SKM-1 (cell line): ENCODE measurements around the gene TSR3.
"Not testable (repeated sequence)": the region's sequence is repeated elsewhere in the genome, so short reads cannot be mapped to it uniquely, and the experiment has no call there.

Experiments used
- DNase-seq: peaks from one replicate; lab custom pipeline; 2025; ENCODE audit not compliant: unreplicated experiment; lab: John Stamatoyannopoulos, UW

Gene TSR3

DNA sequence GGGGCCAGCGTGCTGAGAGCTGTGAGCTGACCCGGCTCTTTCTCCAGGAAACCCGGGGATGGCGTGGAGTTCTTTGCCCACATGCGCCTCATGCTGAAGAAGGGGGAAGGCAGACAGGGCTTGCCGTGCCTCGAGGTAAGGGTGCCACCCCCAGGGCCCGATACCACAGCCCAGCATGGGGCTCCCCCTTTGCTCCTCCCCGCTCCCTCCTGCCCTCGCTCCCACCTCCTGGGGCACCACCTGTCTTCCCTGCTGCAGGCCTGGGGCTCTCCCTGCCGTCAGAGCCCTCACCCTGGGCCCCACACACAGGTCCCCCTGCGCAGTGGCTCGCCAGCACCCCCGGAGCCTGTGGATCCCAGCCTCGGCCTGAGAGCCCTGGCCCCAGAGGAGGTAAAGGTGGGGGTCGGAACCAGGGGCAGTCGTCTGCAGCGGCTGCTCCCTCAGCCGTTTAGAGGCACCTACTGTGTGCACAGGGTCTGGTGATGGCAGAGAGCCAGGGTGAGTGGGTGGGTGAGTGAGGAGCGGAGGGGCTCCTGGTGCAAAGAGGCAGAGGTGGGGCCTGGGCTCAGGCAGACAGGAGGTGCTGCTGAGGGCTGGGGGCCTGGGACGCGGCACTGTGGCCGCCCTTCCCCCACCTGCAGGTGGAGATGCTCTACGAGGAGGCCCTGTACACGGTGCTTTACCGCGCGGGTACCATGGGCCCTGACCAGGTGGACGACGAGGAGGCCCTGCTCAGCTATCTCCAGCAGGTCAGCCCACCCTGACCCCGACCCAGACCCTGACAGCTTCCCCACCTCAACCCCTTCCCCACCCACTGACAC lies 12.6 kb downstream of the TSR3 start:
- no peak for DNase-seq

DNA sequence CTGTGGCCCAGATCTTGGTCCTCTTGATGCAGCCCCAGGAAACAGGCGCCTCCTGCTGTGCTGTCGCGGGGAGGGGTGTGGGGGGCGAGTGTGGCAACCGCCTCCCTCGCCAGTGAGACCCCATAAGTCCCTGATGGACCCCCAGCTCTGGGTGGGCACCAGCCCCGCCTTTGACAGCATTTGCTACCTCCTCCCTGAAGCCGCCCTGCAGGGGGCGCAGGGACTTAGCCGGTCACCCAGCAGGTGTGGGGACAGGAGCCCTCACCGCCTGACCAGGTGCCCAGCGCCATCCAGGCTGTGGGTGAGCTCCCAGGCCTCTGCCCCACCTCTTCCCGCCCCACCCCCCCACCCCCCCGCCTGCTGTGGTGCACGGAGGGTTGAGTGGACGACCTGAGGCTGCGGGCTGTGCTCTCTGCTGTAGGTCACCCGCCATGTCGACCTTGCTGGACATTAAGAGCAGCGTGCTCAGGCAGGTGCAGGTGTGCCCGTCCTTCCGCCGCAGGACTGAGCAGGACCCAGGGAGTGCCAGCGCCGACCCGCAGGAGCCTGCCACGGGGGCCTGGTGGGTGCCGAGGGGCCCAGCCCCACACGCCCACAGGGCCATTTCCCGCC lies 13.5 kb downstream of the TSR3 start:
- DNase-seq: no peak

DNA sequence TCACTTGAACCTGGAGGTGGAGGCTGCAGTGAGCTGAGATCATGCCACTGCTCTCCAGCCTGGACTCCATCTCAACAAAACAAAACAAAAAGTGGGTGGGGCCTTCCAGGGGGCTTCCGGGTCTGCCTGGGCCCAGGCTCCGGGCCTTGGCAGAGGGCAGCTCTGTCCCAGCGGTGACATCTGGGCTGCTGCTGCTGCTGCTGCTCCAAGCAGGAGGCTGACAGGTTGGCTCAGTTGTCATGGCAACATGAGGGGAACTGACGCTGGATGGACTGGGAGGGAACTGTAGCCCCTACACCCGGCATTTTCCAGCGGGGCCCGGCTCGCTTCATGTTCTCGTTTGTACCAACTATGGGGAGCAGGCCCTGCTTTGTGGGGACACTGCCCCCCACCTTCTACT lies 14.2 kb downstream of the TSR3 start:
- DNase-seq: no peak

DNA sequence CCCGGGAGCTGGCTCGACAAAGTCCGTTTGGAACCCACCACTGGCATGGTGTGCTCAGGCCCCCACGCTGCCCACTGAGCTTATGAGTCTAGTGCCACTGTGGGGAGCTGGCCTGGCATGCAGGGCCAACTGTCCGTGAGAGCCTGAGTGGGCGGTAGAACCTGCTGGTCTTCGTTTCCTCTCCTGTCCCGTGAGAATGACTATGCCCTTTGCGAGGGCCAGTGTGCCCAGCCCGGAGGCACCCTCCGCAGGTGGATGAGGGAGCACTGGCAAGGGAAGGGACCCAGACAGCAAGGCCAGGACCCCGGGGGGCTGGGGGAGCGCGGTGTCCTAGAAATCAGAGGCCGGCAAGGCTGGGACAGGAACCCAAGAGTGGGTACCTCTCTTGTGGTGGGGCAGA lies 15.1 kb downstream of the TSR3 start:
- no peak for DNase-seq

DNA sequence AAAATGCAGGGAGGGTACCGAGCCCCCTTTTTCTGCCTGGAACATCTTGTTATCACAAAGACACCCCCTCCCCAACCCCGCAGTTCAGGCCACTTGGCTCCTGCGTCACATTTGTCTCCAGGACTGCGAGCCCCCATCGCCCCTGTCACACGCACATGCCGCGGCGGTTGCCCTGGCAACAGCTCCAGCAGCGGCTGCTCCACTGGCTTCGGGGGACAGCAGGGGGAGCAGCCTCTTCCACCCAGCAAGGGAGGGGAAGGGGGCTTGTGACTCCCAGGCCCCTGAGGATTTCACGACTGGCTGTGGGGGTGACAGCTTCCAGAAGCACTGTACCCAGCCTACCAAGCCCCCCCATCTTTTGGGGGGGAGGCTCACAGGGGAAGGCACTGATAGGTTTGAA lies 15.7 kb downstream of the TSR3 start:
- DNase-seq: no peak

DNA sequence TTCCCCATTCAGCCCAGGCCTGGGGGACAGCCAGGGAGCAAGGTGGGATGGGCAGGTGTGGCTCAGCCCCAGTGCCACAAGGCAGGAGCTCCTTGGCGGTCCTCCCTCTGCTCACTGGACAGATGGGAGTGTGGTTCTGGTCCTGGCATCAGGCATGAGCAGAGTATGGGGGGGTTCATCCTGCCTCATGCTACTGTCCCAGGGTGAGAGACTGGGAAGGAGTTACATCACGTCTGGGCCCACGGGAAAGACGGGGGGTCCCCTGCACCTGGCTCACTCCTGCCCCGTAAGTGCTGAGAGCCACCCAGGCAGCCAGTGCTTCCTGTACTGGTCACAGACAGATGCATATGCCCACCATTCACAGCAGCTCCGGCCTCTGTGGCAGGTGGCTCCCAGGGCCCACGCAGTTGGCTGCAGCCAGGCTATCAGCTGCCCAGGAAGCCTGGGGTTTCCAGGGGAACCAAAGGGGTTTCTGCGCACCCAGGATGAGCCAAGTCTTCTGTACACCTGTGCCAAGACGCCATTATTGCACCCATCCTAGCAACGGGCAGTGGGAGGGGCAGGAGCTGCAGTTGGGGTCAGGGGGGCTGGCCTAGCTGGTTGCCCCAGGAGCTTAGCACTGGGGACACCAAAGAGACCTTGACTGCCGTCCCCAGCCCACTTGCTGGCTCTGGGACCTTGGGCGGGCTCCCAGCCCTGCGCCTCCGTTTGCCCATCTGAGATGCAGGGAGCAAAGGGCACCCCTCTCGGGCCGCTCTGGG lies 16.3 kb downstream of the TSR3 start:
- no peak for DNase-seq

DNA sequence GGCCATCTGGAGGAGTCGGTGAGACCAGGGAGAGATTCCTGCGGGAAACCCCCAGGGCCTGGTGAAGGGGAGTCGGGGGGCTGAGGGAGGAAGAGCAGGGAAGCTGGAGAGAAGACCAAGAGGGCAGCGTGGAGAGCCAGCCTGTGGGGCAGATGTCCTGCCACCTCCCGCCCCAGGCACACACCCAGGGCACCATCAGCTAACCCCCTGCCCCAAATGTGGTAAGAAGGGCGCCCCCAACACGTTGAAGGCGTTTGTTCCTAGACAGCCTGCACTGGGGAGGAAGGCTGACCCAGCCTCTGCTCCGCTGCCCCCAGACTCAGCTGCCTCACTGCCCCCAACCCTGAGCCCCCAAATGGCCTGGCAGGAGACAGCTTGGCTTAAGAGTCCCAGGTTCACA lies 16.9 kb downstream of the TSR3 start:
- DNase-seq: no peak

DNA sequence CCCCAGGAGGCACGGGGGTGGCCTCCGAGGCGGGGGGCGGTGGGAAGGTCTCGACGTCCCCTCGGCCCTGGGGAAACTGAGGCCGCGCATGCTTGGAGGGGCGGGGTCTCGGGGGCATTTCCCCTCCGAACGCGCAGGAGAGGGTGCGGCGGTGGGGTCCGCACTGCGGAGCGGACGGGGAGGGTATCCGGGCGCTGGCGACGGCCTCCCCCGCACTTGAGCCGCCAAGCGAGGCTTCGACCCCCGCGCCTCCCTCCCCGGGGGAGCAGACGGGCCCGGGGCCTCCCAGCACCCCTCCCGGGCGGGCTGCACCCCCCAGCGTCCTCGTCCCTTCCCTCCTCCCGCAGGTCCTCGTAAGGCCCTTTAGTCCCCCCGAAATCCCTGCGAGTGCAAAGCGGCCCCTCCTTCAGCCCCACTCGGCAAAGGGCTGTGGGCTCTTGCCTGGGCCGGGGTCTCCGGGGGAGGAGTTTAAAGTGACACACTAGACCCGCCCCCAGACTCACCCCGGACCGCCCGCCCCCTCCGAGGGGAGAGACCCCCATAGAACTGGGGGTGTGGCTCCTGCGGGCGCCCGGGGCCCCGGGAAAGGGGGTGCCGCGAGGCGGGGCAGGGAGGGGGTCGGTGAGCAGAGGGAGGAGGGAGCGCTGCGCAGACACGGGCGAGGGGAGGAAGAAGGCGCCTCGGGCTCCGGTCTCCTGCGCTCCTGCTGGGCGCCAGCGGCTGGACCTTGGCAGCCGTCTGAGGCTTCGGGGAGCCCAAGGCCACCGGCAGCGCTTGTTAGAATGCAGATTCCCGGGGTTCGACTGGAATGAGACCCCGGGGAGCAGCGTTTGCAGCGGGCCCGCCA lies 17.6 kb downstream of the TSR3 start:
- no peak for DNase-seq

DNA sequence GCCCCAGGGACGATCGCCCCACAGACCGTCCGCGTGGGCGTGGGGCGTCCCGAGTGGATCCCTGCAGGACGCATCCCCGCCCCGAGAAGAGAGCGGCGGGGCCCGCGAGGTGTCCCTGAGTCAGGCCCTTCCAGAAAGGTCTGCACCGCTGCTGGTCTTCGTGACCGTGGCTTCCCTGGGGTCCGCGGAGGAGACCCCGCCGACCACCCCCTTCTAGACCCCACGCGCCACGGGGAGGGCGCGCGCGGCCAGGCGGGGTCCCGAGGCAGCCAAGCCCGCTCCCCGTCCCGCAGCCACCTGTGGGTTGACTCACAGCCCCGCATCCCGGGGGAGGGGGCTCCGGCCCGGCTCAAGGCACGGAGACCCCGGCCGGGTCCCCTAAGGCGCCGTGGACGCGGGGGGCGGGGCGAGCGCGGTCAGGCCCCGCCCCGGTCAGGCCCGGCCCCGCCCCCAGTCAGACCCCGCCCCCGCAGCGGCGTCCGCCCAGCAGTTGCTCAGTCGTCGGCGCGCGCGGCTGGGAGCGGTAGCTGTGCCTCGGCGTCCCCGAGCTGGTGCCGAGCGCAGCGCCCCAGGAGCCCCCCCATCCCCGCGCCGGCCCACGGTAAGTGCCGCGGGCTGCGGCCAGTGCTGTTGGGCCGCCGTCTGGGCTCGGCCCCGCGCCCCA lies 18.4 kb downstream of the TSR3 start, which contains the start of gene BAIAP3:
BAIAP3 (plus strand) TSS at position 497 of the 664 bp plus-strand sequence. CDS start 4,905 bp downstream, outside the sequence.
- no peak for DNase-seq

DNA sequence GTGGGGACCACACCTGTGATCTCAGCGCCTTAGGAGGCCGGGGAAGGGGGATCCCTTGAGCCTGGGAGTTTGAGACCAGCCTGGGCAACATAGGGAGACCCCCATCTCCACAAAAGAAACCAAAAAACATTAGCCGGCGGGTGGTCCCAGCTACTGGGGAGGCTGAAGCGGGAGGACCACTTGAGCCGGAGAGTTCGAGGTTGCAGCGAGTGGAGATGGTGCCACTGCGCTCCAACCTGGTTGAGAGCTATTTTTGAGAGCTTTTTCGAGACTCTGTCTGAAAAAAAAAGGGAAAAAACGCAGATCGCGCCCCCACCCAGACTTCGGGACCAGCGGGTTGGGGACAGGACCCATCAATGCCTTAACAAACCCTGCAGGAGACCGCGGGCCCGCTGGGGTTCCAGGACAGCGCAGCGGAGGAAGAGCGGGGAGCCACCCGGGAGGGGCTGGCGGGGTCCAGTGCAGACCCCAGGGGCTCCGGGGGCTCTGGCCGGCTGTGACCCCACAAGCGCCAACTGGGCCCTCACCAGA lies 19.0 kb downstream of the TSR3 start:
- no peak for DNase-seq

DNA sequence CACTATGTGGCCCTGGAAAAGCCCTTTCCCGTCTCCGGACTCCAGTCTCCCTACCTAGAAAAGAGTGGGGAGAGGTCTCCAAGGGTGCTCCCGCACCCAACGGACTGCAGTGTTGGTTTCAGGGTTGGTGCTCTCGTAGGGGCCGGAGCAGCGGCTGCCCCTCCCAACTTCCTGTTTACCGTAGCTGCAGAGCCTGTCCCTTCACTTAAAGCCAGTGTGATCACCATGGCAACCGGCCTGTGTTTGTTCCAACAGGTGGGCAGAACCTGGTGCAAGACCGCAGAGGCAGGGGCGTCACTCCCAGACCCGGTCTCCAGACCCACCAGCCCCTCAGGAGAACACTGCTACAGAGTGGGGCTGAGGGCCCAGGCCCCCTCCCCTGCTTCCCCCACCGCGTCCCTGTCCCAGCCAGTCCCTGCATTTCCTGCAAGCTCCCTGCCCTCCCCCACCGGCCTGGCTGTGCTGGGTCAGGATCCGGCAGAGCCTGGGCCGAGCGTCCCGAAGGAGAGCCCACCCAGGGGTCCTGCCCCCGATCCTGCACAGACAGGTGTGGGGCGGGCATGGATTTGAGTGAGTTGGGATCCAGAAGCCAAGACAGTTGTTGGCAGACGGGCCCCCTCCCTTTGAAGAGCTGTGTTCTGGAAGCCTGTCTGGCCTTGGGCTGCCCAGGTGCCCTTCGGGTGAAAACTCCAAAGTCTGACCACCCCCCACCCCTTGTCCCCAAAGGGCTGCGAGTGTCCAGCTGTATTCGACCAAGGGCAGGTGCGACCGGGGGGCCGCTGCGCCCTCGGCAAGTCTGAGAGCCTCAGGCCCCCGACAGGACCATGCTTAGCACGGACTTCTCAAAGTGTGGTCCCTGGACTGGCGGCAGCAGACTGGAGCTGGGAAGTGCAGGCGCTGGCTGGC lies 19.7 kb downstream of the TSR3 start:
- no peak for DNase-seq

DNA sequence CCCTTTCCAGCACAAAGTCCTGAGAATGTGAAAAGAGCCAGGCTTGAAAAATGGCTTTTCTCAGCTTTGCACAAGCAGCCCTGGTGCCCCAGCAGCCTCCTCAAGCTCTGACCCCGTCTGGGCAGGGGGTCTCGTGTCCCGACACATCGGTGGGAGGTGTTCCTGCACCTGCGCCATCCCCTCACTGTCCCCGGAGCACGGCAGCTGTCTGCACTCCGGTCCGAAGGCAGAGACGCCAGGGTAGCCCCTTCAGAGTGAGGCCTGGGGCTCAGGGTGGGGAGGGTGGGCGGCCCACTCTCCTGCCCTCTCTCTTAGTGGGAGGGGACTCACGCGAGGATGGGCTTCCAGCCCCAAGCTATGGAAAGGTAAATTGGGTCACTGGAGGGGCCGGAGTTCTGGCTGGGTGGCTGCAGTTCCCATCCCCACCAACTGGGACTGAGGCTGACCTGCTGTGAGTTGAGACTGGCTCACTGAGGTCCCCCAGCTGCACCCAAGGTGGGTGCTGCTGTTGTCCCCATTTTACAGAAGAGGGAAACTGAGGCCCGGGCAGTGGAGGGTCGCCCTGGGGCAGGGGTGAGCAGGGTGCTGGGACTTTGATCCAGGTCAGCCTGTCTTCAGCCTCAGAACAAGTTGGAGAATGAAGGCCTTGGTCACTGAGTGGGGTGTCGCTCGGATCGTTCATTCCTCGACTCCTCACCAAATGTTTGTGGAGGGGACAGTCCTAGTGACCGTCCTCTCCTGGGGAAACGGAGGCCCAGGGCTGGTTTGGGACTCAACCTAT lies 20.6 kb downstream of the TSR3 start:
- no peak for DNase-seq

DNA sequence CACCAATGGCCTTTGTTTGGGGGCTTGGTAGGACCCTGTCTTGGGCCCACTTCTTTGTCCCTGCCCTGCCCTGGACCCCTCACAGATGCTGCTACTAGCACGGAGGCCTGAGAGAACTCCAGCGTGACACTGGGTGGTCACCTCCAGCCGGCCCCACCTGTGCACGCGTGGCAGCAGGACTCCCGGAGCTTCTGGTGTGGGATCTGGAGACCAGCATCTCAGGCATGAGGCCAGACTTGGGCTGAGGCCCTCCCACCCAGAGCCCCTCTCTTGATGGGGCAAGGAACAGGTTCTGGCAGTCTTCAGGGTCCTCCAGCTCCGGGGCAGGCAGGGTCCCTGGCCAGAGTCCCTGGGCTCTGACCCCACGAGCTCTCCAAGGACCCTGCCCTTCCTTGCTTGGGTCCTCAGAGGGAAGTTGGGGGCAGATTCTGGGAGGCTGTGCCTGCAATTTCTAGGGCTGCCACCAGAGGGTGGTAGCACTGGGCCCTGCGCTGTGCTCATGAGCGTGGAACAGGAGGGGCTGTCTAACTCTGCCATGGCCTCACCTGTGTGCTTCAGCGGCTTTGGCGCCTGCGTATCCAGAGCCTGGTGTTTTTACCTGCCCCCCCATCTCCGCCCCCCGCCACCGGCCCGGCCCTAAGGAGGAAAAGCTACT lies 21.3 kb downstream of the TSR3 start:
- DNase-seq: no peak

DNA sequence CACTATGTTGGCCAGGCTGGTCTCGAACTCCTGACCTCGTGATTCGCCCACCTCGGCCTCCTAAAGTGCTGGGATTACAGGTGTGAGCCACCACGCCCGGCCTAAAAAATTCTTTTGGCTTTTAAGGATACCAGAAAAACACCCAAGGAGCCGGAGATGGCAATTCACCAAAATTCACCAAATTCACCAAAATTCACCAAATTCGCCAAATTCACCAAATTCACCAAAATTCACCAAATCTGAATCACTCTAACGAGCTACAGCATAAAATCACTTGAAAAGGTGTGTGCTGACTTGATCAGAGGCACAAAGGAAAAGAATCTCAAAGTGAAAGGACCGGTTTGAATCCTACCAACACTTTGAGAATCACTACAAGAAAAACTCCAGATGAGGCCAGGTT lies 22.7 kb downstream of the TSR3 start:
- not testable (repeated sequence) for DNase-seq

DNA sequence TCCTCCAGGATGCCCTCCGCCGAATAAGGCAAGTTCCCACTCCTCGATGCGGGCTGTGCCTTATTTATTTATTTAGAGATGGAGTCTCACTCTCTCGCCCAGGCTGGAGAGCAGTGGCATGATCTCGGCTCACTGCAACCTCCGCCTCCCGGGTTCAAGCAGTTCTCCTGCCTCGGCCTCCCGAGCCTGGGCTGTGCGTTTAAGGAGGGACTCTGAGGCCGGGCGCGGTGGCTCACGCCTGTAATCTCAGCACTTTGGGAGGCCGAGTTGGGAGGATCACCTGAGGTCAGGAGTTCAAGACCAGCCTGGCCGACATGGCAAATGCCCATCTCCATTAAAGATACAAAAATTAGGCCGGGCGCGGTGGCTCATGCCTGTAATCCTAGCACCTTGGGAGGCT lies 23.5 kb downstream of the TSR3 start:
- DNase-seq: not testable (repeated sequence)

DNA sequence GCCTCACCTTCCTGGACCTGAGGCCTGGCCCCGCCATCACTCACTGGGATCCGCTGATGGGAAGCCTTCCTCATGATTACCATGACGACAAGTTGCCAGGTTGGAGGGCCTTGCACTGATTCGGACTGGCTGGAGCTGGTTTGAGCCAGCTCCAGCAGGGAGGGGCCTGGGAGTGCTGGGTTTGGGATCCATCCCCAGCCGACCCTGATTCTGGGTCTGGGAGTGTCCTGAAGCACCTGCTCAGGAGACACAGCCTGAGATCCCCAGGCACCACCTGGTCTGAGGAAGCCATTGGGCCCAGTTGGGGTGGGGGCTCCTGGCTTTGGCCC lies 24.1 kb downstream of the TSR3 start:
- DNase-seq: no peak

DNA sequence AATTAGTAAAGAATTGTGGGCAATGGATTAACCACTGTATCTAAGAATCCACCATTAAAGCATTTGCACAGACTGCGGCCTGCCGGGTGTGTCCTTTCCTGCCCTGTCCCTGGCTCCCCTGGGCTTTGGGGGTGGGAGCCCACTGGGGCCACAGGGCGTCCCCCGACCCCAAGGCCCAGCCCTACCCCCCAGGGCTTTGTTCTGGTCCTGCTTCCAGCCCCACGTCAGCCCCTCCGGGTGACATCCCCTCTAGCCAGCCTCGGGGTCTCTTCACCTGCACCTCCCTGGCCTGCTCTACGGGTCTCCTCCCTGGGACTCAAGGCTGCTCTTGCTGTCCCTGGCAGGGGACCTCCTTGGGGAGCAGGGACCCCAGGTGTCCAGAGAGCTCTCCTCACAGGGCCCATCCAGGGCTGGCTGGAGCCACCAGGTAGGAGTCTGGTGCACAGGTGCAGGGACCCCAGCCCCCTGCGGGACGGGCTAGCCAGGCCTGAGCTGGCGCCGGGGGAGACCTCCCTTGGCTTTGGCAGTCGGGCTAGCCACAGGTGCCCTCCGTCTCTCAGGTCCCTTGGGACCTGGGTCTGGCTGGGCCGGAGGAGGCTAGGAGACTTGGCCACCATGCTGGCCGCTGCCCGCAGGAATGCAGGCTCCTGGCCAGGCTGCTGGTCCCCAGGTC lies 24.6 kb downstream of the TSR3 start:
- no peak for DNase-seq

DNA sequence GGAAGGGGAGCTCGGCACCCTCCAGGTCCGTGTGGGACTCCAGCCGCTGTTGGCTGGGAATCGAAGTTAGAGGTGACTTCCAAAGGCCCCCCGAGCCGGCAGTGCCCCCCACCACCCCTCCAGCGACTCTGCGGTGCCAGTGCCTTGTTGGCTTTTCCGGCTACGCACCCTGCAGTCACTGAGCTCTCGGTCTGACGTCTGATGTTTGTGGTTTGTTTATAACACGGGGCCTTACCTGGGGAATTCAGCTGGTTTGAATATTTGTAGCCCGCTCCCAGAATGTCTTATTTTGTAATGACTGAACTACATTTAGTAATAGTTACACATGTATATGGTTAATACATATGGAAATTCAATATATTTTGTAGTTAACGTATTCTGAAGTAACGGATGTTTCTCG lies 25.3 kb downstream of the TSR3 start:
- DNase-seq: no peak
